ENCODE measurements around the gene ZNF32.
"Not testable (repeated sequence)": the region's sequence is repeated elsewhere in the genome, so short reads cannot be mapped to it uniquely, and the experiment has no call there.

Gene ZNF32

DNA sequence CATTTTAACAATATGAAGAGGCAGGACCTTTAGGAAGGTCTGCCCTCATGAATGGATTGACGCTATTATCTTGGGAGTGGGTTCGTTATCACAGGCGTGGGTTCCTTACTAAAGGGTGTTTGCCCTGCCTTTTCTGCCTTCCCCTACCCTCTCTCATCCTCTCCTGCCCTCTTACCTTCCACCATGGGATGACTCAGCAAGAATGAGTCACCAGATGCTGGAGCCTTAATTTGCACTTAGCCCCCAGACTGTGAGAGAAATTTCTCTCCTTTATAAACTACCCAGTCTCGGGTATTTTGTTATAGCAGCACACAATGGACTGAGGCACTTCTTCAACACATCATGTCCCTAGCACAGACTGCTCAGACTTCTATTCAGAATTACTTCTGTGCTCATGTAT lies 31.4 kb upstream of the ZNF32 start:
- no peak for DNase-seq (ENCODE audit: low spot score)

DNA sequence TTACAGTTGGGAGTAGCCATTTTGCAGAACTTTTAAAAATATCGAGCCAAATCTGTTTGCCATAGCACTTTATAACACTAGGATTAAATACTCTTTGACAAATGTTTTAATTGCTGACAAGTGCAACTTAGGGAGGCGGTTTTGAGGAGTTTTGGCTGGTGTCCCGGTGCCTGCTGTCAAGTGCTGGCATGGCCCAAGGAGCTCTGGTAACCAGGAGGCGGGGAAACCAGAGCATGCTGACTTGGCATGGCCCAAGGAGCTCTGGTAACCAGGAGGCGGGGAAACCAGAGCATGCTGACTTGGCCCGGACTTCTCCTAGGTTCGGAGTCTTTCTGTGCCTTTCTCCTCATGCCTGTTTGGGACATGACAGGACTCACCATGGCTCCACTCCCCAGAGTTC lies 30.8 kb upstream of the ZNF32 start:
- DNase-seq (ENCODE audit: low spot score): no peak

- no peak for DNase-seq (ENCODE audit: low spot score)
Observed at GRCh38 chr10:43678654-43679053, 30.0 kb upstream of the ZNF32 start.

- no peak for DNase-seq (ENCODE audit: low spot score)
Observed at GRCh38 chr10:43676901-43677300, 28.2 kb upstream of the ZNF32 start.

- no peak for DNase-seq (ENCODE audit: low spot score)
Observed at GRCh38 chr10:43676331-43676730, 27.6 kb upstream of the ZNF32 start.

DNA sequence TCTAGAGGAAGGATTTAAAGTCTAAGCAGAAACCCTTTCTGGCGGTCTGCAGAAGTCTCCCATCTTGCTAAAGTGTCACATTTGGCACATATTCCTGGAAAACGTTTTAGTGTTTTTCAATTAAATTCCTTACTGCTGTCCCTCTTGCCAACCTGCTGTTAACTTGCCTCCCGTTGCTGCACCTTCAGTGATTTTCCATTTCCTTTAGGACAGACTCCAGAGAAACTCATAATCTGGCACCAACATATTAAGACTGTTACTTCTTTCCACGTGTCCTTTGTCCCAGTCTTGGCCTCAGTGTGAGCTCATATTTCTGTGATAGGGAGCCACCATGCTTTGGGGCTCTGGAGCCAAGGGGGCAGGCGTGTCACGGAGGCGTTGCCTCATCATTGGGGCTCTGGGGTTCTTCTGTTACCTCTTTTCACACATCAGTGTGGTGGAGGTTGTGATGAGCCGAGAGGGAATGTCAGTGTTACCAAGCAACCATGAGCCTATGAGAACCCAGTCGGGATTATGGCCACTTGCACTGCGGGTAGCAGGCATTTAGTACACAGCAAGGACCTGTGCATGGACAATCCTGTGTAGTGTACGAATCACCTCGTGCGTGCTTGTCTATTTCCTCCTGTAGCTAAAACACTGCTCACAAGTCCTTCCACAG lies 26.0 kb upstream of the ZNF32 start:
- no peak for DNase-seq (ENCODE audit: low spot score)

- no peak for DNase-seq (ENCODE audit: low spot score)
Observed at GRCh38 chr10:43673471-43673870, 24.8 kb upstream of the ZNF32 start.

- DNase-seq (ENCODE audit: low spot score): peak; percentile 65
Observed at GRCh38 chr10:43671659-43672531, 23.2 kb upstream of the ZNF32 start.

DNA sequence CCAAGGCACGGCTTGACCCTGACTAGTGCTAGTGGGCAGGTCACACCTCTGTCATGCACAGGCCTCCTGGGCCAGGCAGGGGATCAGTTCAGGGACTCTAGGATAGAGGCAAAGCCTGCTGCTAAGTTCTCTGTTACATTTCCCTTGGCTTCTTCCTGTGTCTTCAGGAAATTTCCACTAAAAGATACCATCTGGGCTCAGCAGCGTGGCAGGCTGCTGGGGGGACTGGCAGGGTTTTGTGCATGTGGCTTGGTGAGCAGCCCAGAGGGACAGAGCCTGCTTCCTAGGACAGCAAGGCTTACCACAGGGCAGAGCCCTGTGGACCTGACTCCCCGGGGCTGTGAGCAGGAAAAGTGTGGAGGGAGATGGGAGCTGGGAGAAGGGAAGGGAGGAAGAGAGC lies 20.7 kb upstream of the ZNF32 start:
- DNase-seq (ENCODE audit: low spot score): no peak

DNA sequence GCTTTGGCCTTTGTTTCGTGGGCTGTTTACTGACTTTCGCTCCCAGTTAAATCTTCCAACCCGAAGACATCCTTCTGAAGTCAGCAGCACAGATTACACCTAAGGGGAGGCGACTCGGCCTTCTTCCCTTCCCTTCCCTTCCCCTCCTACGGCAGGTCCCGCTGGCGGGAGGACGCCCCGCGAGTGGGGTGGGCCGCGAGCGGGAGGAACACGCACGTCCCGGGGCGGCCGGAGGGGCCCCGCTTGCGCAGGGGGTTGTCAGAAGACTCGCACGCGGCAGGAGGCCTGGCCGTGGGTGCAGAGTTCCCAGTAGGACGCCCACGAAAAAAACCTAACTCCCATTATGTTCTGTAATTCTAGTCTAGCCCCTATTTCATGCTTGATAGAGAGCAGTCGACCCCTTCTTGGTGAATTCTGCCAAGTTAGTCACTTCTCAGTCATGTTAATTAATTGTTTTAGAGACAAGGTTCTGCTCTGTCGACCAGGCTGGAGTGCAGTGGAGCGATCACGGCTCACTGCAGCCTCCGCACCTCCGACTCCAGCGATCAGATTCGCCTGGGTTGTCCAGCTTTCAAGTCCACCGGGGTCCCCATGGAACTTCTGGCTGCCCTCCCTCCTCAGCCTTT lies 19.2 kb upstream of the ZNF32 start:
- no peak for DNase-seq (ENCODE audit: low spot score)

DNA sequence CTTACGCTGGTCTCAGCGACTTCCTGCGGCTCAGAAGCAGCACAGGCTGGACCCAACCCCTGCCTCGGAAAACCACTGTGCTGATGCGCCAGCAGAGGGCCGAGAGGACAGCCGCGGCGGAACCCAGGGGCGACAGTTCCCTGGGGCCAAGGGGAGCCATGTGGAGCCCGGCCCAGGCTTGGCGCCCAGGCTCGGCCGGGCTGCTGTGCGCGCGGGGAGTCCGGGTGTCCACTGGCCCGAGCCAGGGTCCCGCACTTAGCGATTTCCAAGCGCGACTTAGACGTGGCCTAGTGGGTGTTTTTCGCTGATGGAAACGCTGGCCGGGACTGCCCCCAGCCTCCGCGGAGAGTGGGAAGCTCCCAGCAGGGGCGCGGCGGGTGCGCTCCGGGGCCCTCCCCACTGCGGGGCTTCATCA lies 18.6 kb upstream of the ZNF32 start:
- DNase-seq (ENCODE audit: low spot score): no peak

DNA sequence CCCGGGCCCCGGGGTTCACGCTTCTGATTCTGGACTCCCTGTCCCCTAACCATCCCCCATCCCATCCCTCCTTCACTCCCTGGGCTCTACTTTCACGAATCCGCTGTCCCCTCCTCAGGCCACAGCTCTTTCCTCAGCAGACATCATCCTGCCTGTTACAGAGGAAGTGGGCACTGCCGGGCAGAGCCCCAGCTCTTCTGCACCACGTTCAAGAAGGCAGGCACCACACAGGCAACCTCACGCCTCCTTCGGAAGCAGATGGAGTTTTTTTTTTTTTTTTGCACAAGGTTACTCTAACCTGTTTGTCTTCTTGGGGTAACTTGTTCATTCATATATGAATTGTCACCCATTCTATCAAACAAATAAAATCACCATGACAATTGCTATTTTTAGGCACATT lies 17.9 kb upstream of the ZNF32 start:
- DNase-seq (ENCODE audit: low spot score): no peak

DNA sequence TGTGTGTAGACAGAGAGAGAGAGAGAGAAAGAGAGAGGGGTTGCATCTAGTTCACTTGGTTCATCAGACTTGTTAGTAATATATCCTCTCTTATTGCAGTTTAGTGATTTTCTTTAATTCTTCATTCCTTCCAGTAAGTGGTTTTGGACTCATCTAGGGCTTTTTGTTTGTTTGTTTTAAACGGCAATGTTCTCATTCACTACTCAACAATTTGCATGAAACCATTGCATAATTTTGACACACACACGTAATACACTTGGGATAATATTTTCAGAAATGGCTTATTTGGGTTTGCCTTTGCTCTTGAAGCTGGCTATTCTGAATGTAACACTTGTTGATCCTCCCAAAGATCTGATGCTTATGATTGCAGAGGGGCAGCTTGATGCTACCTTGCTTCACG lies 16.4 kb upstream of the ZNF32 start:
- no peak for DNase-seq (ENCODE audit: low spot score)

DNA sequence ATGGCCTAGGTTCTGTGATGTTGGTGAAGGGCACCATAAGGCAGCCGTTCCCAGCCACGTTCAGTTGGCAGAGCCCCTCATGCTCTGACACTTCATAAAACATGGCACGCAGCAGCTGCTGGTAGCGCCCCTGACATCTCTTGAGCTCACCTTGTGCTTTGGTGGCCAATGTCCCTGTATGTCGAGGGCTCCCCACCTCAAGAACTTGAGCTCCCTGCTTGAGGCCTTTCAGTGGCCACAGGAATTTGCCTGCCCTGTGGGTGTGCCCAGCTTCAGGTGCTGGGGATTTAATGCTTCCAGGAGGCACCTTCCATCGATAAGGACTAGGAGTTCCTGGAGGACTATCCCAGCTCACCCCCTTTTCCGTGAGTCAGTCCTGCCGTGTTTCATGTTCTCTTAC lies 9.5 kb upstream of the ZNF32 start:
- no peak for DNase-seq (ENCODE audit: low spot score)

DNA sequence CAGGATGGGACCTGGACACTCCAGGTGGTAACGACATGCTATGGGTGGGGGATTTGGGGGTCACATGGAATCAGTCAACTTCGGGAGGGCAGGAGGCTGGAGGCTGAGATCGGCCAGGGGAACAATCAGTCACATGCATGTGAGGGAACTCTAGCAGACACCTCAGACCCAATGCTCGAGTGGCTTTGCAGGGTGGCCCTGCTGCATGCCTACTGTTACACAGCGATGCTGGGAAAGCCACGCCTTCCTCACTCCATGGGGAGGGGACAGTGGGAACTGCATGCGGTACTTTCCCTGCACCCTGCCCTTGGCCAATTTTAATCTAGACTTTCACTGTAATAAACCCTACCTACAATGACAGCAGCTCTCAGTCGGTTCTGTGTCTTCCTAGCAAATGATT lies 6.6 kb upstream of the ZNF32 start:
- no peak for DNase-seq (ENCODE audit: low spot score)

DNA sequence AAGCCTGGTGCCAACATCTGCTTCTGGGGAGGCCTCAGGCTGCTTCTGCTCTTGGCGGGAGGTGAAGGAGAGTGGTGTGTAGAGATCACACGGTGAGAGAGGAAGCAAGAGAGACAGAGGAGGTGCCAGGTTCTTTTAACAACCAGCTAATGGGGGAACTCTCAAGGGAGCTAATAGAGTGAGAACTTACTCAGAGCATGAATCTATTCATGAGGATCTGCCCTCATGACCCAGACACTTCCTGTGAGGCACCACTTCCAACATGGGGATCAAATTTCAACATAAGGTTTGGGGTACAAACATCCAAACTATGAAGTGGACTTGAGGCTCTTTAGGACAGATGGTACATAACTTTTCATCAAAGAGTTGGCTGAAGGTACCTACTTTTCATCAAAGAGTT lies 5.1 kb upstream of the ZNF32 start:
- no peak for DNase-seq (ENCODE audit: low spot score)

- no peak for DNase-seq (ENCODE audit: low spot score)
Observed at GRCh38 chr10:43649185-43649523, 473 bp upstream of the ZNF32 start.

GRCh38 chr10:43648095-43648397 lies 635 bp downstream of the ZNF32 start:
- no peak for DNase-seq (ENCODE audit: low spot score)

GRCh38 chr10:43647576-43647975 lies 1.1 kb downstream of the ZNF32 start:
- no peak for DNase-seq (ENCODE audit: low spot score)

DNA sequence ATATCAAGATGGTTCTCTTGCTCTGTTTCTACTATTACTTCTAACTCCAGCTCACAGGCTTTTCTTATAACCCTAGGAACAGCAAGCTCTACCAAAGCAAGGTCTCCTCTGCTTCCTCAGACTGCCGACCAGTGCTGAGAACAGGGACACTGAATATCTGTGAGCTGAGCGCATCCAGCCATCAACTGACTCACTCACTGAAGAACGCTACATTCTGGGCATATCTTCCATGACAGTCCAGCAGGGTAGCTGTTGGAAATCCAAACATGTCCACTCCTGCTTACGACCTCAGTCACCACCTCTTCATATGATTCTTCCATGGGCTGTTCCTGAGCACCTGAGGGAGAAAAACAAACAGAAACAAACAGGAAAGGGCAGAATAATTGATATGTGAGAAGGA lies 2.8 kb downstream of the ZNF32 start:
- DNase-seq (ENCODE audit: low spot score): no peak

DNA sequence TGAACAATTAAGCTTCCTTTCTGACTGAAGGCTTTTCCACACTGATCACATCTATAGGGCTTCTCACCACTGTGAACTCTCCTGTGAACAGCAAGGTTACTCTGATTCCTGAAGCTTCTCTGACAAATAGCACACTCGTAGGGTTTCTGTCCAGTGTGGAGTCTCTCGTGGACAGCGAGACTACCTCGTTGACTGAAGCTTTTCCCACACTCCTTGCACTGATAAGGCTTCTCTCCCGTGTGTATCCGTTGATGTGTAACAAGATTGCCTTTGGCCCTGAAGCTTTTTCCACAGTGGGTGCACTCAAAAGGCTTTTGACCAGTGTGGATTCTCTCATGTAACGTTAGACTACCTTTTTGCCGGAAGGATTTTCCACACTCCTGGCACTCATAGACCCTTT lies 4.4 kb downstream of the ZNF32 start:
- DNase-seq (ENCODE audit: low spot score): no peak

DNA sequence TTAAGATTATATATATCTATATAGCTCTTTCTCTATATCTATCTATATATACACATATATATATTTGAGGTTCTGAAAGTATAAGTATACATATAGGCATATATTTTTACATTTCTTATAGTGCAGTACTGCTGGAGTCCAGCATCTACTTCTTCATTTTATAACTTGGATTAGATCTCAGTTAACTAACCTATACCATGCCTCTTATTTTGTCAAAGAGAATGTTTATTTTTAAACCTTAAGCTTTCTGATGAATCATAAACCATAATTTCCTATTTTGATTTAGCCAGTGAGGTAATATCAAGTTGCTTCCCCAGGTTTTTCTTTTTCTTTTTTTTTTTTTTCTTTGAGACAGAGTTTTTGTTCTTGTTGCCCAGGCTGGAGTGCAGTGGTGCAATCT lies 8.1 kb downstream of the ZNF32 start:
- no peak for DNase-seq (ENCODE audit: low spot score)

GRCh38 chr10:43635816-43636215 lies 12.9 kb downstream of the ZNF32 start:
- DNase-seq (ENCODE audit: low spot score): not testable (repeated sequence)

GRCh38 chr10:43628956-43629355 lies 19.7 kb downstream of the ZNF32 start:
- no peak for DNase-seq (ENCODE audit: low spot score)

Measured in hematopoietic multipotent progenitor cell treated with erythropoietin and hydrocortisone succinate and interleukin-3 and kit ligand, for 17 days (in vitro differentiated cells).